ENCODE results near the gene MIEF1.

MIEF1 gene

GRCh38 chr22:39490966-39491680 lies 11.0 kb upstream of the MIEF1 start:
- no peak for DNase-seq (ENCODE audit: low read depth)
- no peak for TF ChIP-seq CTCF (IDR thresholded peaks at IDR 0.05; ENCODE audit: low read length, missing control alignments)
- no peak overlapping the region for H3K4me3 ChIP-seq (replicated peaks; ENCODE audit: low read depth, low read length)

GRCh38 chr22:39491696-39492095 lies 10.4 kb upstream of the MIEF1 start:
- no peak overlapping the region for H3K4me3 ChIP-seq (replicated peaks; ENCODE audit: low read depth, low read length)
- TF ChIP-seq CTCF (IDR thresholded peaks at IDR 0.05; ENCODE audit: low read length, missing control alignments) = no peak
- no peak for DNase-seq (ENCODE audit: low read depth)

- no peak for DNase-seq (ENCODE audit: low read depth)
- no peak for TF ChIP-seq CTCF (IDR thresholded peaks at IDR 0.05; ENCODE audit: low read length, missing control alignments)
- no peak overlapping the region for H3K4me3 ChIP-seq (replicated peaks; ENCODE audit: low read depth, low read length)
Observed at GRCh38 chr22:39492186-39492585, 9.9 kb upstream of the MIEF1 start.

GRCh38 chr22:39493759-39494158 lies 8.3 kb upstream of the MIEF1 start:
- no peak overlapping the region for H3K4me3 ChIP-seq (replicated peaks; ENCODE audit: low read depth, low read length)
- DNase-seq (ENCODE audit: low read depth) = peak; percentile 51
- no peak for TF ChIP-seq CTCF (IDR thresholded peaks at IDR 0.05; ENCODE audit: low read length, missing control alignments)

GRCh38 chr22:39494471-39495120 lies 7.5 kb upstream of the MIEF1 start:
- H3K4me3 ChIP-seq (replicated peaks; ENCODE audit: low read depth, low read length) = no peak overlapping the region
- no peak for DNase-seq (ENCODE audit: low read depth)
- TF ChIP-seq CTCF (IDR thresholded peaks at IDR 0.05; ENCODE audit: low read length, missing control alignments) = no peak

GRCh38 chr22:39496131-39496838 lies 5.8 kb upstream of the MIEF1 start:
- H3K4me3 ChIP-seq (replicated peaks; ENCODE audit: low read depth, low read length) = no peak overlapping the region
- TF ChIP-seq CTCF (IDR thresholded peaks at IDR 0.05; ENCODE audit: low read length, missing control alignments) = peak; percentile 88
- DNase-seq (ENCODE audit: low read depth) = peak; percentile 75
